Endothelial cell of umbilical vein (primary cell): Measurements from ENCODE around the gene NELL2. TPM values are rescaled to one million over a fixed set of nuclear protein-coding genes. Genes with fewer than 3 reads are reported as not detected.

ENCODE experiments used
- BruUV-seq: library from RNA; stranded (reverse); fragments of 400-500 nt; replicated peaks from 2 replicates; lab custom pipeline; 2021; lab: Mats Ljungman, UMichigan
- CTCF ChIA-PET: fragments of 300-600, 350-600 bp; sonication (Branson Sonifier 250); formaldehyde crosslinking; loops from one replicate; lab custom pipeline; 2021; ENCODE audit warnings: antibody characterized with exemption, inconsistent platforms; lab: Charles Lee
- POLR2A ChIA-PET: fragments of 300-600, 350-600 bp; sonication (Branson Sonifier 250); formaldehyde crosslinking; loops from one replicate; lab custom pipeline; 2021; ENCODE audit warnings: antibody characterized with exemption, inconsistent platforms; lab: Charles Lee
- DNase-seq: peaks from one replicate; pipeline ENCODE4 v3.0.0-alpha.2; 2011; ENCODE audit warnings: low read depth, low spot score
- FAIRE-seq: peaks from 2 replicates; lab custom pipeline; 2011; peaks lifted over from hg19 to GRCh38; lab: Jason Lieb, UNC
- H2AFZ ChIP-seq: 2 replicates; pipeline ENCODE4 v1.6.0; 2012; ENCODE audit warnings: low read depth, low read length, control low read depth, inconsistent platforms
- H3K27ac ChIP-seq: 2 replicates; pipeline ENCODE4 v1.5.1; 2011; ENCODE audit warnings: low read depth, mild to moderate bottlenecking, control low read depth, low read length, moderate library complexity; ENCODE audit not compliant: insufficient read depth
- H3K27me3 ChIP-seq, 2 experiments: 2 replicates each; pipeline versions ENCODE4 v1.6.0 to v1.6.1; 2011; ENCODE audit warnings: low read length in 2 of 2, mixed read lengths in 1 of 2; ENCODE audit not compliant: control insufficient read depth in 2 of 2, insufficient read depth in 2 of 2
- H3K36me3 ChIP-seq, 2 experiments: 2 replicates in 1 of 2; 3 replicates in 1 of 2; pipeline ENCODE4 v1.5.1; 2011; ENCODE audit warnings: low read length in 2 of 2, mild to moderate bottlenecking in 1 of 2, moderate library complexity in 1 of 2; ENCODE audit not compliant: control insufficient read depth in 2 of 2, insufficient read depth in 2 of 2; ENCODE audit errors: extremely low read depth in 1 of 2
- H3K4me1 ChIP-seq: 3 replicates; pipeline ENCODE4 v1.5.1; 2011; ENCODE audit warnings: mild to moderate bottlenecking, low read length; ENCODE audit not compliant: control insufficient read depth, insufficient read depth; ENCODE audit errors: extremely low read depth
- H3K4me2 ChIP-seq: 2 replicates; pipeline ENCODE4 v1.6.1; 2011; ENCODE audit warnings: low read length, control low read depth, mixed read lengths; ENCODE audit not compliant: insufficient read depth
- H3K4me3 ChIP-seq, 3 experiments: fragments of 200-600 bp in 1 of 3; sonication (generic), shearing (Covaris generic) in 1 of 3; replicated peaks in 1 of 3; 2 replicates each; pipeline ENCODE4 v1.5.1; 2011 to 2016; ENCODE audit warnings: control low read depth in 3 of 3, low read length in 3 of 3, mild to moderate bottlenecking in 2 of 3, inconsistent platforms in 1 of 3, low read depth in 1 of 3, moderate library complexity in 1 of 3; ENCODE audit not compliant: insufficient read depth in 1 of 3
- H3K79me2 ChIP-seq: 2 replicates; pipeline ENCODE4 v1.6.0; 2012; ENCODE audit warnings: low read length, inconsistent platforms; ENCODE audit not compliant: control insufficient read depth, insufficient read depth
- H3K9ac ChIP-seq: replicated peaks from 2 replicates; pipeline ENCODE3; 2011; ENCODE audit warnings: low read length, control low read depth; ENCODE audit not compliant: insufficient read depth; ENCODE audit errors: extremely low read depth
- H3K9me1 ChIP-seq: replicated peaks from 3 replicates; pipeline ENCODE4 v1.6.0; 2011; ENCODE audit warnings: mild to moderate bottlenecking, low read length; ENCODE audit not compliant: control insufficient read depth, insufficient read depth; ENCODE audit errors: extremely low read depth
- H3K9me3 ChIP-seq: replicated peaks from 2 replicates; pipeline ENCODE4 v1.5.1; 2012; ENCODE audit warnings: low read length, inconsistent platforms; ENCODE audit not compliant: control insufficient read depth, insufficient read depth
- H4K20me1 ChIP-seq: replicated peaks from 2 replicates; pipeline ENCODE3; 2011; ENCODE audit warnings: mild to moderate bottlenecking, low read length; ENCODE audit not compliant: control insufficient read depth, insufficient read depth; ENCODE audit errors: extremely low read depth
- EZH2 ChIP-seq: IDR thresholded peaks from 2 replicates; pipeline ENCODE4 v1.6.1; 2012; ENCODE audit warnings: borderline replicate concordance, low read depth, mild to moderate bottlenecking, moderate library complexity, low read length, inconsistent platforms; ENCODE audit not compliant: severe bottlenecking
- FOS ChIP-seq: IDR thresholded peaks from 2 replicates; pipeline ENCODE4 v1.6.1; 2011; ENCODE audit warnings: mild to moderate bottlenecking, low read length, moderate library complexity, borderline replicate concordance; ENCODE audit not compliant: insufficient read depth
- GATA2 ChIP-seq: IDR thresholded peaks from 2 replicates; pipeline ENCODE4 v1.7.0; 2011; ENCODE audit warnings: low read depth, mild to moderate bottlenecking, moderate library complexity, mixed read lengths, low read length; ENCODE audit not compliant: insufficient read length, insufficient read depth
- JUN ChIP-seq: IDR thresholded peaks from 2 replicates; pipeline ENCODE4 v1.6.1; 2011; ENCODE audit warnings: borderline replicate concordance, low read depth; ENCODE audit not compliant: insufficient read length, insufficient read depth
- POLR2AphosphoS5 ChIP-seq: IDR thresholded peaks from 2 replicates; pipeline ENCODE4 v1.6.1; 2012; ENCODE audit warnings: low read depth, mild to moderate bottlenecking, control low read depth, low read length, moderate library complexity; ENCODE audit not compliant: insufficient read depth
- dilution Hi-C: fragments of 300-500 bp; cut with MboI; formaldehyde crosslinking; loops from one replicate; pipeline ENCODE4 v1.15.0; 2019; ENCODE audit warnings: low sequenced_read_pairs; ENCODE audit not compliant: extremely low pct_ligation_motif_present
- intact Hi-C: fragments of 100-400 bp; cut with micrococcal nuclease; formaldehyde crosslinking; loops from one replicate; pipeline ENCODE4 v1.10.0; 2022
- polyA plus RNA-seq, 4 experiments: library from polyadenylated mRNA; depleted of rRNA in 3 of 4; stranded (reverse) in 3 of 4; unstranded in 1 of 4; fragments of >200 nt; gene quantifications; 2 replicates each; pipeline versions ENCODE4 v1.2.1 to v1.2.3, GENCODE V29; 2011 to 2012; ENCODE audit warnings: missing spikeins in 1 of 4
- total RNA-seq: library from RNA; stranded (reverse); gene quantifications from 2 replicates; pipeline ENCODE4 v1.2.3, GENCODE V29; 2021
- TF ChIP-seq, protein P1 (sequence below): IDR thresholded peaks from 2 replicates; pipeline ENCODE4 v1.6.1; 2011; ENCODE audit not compliant: insufficient read depth, insufficient read length
- TF ChIP-seq, protein P2 (sequence below), 2 donors: IDR thresholded peaks; 1 replicate in 1 of 2; 2 replicates in 1 of 2; pipeline ENCODE4 v1.5.1; 2011; ENCODE audit warnings: low read length in 2 of 2, mild to moderate bottlenecking in 2 of 2, moderate library complexity in 2 of 2, control low read depth in 1 of 2, inconsistent platforms in 1 of 2, low read depth in 1 of 2; ENCODE audit not compliant: insufficient read depth in 1 of 2; ENCODE audit errors: extremely low read depth in 1 of 2

The NELL2 gene
- total and polyA plus RNA-seq, 2 donors (not counting 3 experiments of a cell fraction or from before 2014, with no cell fraction given), result 0.11 to 0.49 TPM

DNA sequence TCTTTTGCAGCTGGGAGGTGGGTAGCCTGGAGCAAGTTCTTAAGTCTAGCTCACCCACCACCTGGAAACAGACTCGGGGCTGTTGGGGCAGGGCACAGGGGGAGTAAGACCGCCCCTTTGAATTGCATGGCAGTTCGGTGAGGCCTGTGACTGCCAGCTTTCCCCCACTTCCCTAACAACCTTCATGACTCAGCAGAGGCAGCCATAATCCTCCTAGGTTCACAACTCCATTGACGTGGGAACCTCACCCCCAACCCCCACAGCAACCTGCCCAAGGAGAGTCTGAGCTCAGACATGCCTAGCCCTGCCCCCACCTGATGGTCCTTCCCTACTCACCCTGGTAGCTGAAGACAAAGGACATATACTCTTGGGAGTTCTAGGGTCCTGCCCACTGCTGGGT is 87.4 kb downstream of the NELL2 start:
- no TSS peak for BruUV-seq
- Histone ChIP-seq H3K4me2 (no peak overlapping the region), H3K9me1 (no peaks in the 10 kb centered on the region), H3K9me3 (no peaks in the 10 kb centered on the region), H3K27me3 (no peaks in the 10 kb centered on the region), H3K36me3 (no peaks in the 10 kb centered on the region), H3K4me1 (no peaks in the 10 kb centered on the region), H3K9ac (no peak overlapping the region), H2AFZ (no peak overlapping the region), H3K4me3 (no peak overlapping the region), H3K27ac (no peak overlapping the region), H3K79me2 (no peaks in the 10 kb centered on the region), H4K20me1 (no peaks in the 10 kb centered on the region)
- ChIA-PET CTCF (interaction anchor here (1.4 to 1.8 kb wide), 2 partner anchors 14 to 142 kb away, joined by 4 to 5 read pairs; no protein-coding TSS in a partner anchor), POLR2A (no interaction called here)
- intact Hi-C loops, result no loop called here
- DNase-seq (no peak), FAIRE-seq (no peak)
- dilution Hi-C loops, result no loop called here
- TF ChIP-seq FOS (no peak), POLR2AphosphoS5 (no peak), EZH2 (no peak), GATA2 (no peak), JUN (no peak)
- TF ChIP-seq, protein P1, sequence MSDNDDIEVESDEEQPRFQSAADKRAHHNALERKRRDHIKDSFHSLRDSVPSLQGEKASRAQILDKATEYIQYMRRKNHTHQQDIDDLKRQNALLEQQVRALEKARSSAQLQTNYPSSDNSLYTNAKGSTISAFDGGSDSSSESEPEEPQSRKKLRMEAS, result no peak
- TF ChIP-seq, protein P2, sequence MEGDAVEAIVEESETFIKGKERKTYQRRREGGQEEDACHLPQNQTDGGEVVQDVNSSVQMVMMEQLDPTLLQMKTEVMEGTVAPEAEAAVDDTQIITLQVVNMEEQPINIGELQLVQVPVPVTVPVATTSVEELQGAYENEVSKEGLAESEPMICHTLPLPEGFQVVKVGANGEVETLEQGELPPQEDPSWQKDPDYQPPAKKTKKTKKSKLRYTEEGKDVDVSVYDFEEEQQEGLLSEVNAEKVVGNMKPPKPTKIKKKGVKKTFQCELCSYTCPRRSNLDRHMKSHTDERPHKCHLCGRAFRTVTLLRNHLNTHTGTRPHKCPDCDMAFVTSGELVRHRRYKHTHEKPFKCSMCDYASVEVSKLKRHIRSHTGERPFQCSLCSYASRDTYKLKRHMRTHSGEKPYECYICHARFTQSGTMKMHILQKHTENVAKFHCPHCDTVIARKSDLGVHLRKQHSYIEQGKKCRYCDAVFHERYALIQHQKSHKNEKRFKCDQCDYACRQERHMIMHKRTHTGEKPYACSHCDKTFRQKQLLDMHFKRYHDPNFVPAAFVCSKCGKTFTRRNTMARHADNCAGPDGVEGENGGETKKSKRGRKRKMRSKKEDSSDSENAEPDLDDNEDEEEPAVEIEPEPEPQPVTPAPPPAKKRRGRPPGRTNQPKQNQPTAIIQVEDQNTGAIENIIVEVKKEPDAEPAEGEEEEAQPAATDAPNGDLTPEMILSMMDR (IDR thresholded peaks at IDR 0.05; ENCODE audit: extremely low read depth in 1 of 2, insufficient read depth in 1 of 2, low read depth in 1 of 2, low read length in 2 of 2), result no peak
